SU-DHL-6 (cell line): ENCODE measurements around the gene OXER1.

ENCODE experiments used
- H2AFZ ChIP-seq: fragments of 200-600 bp; sonication (generic); 2 replicates; pipeline ENCODE4 v1.6.1; 2014; ENCODE audit warnings: low read depth, mild to moderate bottlenecking, moderate library complexity, mixed read lengths, antibody characterized with exemption, low read length; ENCODE audit not compliant: severe bottlenecking
- H3F3A ChIP-seq: fragments of 200-600 bp; shearing (Covaris generic); 2 replicates; pipeline ENCODE4 v1.6.0; 2016; ENCODE audit warnings: antibody characterized with exemption, mild to moderate bottlenecking; ENCODE audit not compliant: insufficient read depth
- H3K27ac ChIP-seq: fragments of 200-600 bp; sonication (generic); 2 replicates; pipeline ENCODE4 v1.5.1; 2016; ENCODE audit warnings: low read depth, mild to moderate bottlenecking, low read length, moderate library complexity, mixed read lengths
- H3K27me3 ChIP-seq: fragments of 200-600 bp; sonication (generic), shearing (Covaris generic); 2 replicates; pipeline ENCODE4 v1.6.0; 2014; ENCODE audit warnings: mild to moderate bottlenecking, low read length
- H3K36me3 ChIP-seq: fragments of 200-600 bp; sonication (generic); 2 replicates; pipeline ENCODE4 v1.6.1; 2014; ENCODE audit warnings: mild to moderate bottlenecking, low read length, mixed read lengths
- H3K4me2 ChIP-seq: fragments of 300-600, 200-600 bp; shearing (Covaris generic), sonication (generic); 2 replicates; pipeline ENCODE4 v1.6.0; 2014; ENCODE audit warnings: low read length, low read depth, mild to moderate bottlenecking; ENCODE audit not compliant: poor library complexity, severe bottlenecking
- H3K4me3 ChIP-seq: fragments of 200-600 bp; sonication (generic); 2 replicates; pipeline ENCODE4 v1.5.1; 2014; ENCODE audit warnings: antibody characterized with exemption, low read length, mild to moderate bottlenecking, mixed read lengths; ENCODE audit not compliant: insufficient read depth, poor library complexity, severe bottlenecking
- H3K79me2 ChIP-seq: fragments of 200-600 bp; sonication (generic); 2 replicates; pipeline ENCODE4 v1.6.1; 2014; ENCODE audit warnings: mild to moderate bottlenecking, low read length, moderate library complexity; ENCODE audit not compliant: insufficient read depth
- H3K9ac ChIP-seq: fragments of 200-600 bp; sonication (generic); 2 replicates; pipeline ENCODE4 v1.7.0; 2014; ENCODE audit warnings: mild to moderate bottlenecking, low read length
- H3K9me2 ChIP-seq: fragments of 200-600 bp; sonication (generic); replicated peaks from 2 replicates; pipeline ENCODE4 v1.6.1; 2014; ENCODE audit warnings: low read length; ENCODE audit not compliant: insufficient read depth
- H3K9me3 ChIP-seq: fragments of 200-600 bp; sonication (generic); 2 replicates; pipeline ENCODE4 v1.6.1; 2014; ENCODE audit warnings: low read length, mixed read lengths; ENCODE audit not compliant: insufficient read depth
- H4K20me1 ChIP-seq: fragments of 200-600 bp; sonication (generic); 2 replicates; pipeline ENCODE4 v1.6.1; 2014; ENCODE audit warnings: low read depth, mild to moderate bottlenecking, antibody characterized with exemption, low read length, moderate library complexity, mixed read lengths
- EZH2phosphoT487 ChIP-seq: fragments of 200-600 bp; sonication (generic), shearing (Covaris generic); conservative IDR thresholded peaks from 2 replicates; pipeline ENCODE4 v1.6.1; 2018; ENCODE audit warnings: mild to moderate bottlenecking, antibody characterized with exemption, low read length, moderate library complexity, mixed read lengths
- TF ChIP-seq, protein P1 (sequence below): fragments of 200-600 bp; sonication (generic); IDR thresholded peaks from one replicate; pipeline ENCODE4 v1.5.1; 2017; ENCODE audit warnings: antibody characterized with exemption, mild to moderate bottlenecking, low read length, moderate library complexity; ENCODE audit not compliant: insufficient read depth, poor library complexity, severe bottlenecking

The OXER1 gene

DNA sequence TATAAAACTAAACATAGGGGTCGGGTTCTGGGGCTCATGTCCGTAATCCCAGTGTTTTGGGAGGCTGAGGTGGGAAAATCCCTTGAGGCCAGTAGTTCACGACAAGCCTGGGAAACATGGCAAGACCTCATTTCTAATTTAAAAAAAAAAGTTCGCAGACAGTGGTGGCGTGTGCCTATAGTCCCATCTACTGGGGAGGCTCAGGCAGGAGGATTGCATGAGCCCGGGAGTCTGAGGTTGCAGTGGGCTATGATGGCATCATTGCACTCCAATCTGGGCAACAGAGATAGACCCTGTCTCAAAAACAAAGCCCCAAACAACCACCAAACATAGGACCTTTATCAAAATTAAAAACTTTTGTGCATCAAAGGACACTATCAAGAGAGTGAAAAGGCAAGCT is 38.2 kb upstream of the OXER1 start:
- no peaks in the 10 kb centered on the region for H3K27me3 ChIP-seq
- no peak overlapping the region for H3K4me2 ChIP-seq
- H3K4me3 ChIP-seq = no peak overlapping the region
- H3K9me3 ChIP-seq = no peaks in the 10 kb centered on the region
- no peak overlapping the region for H2AFZ ChIP-seq
- no peaks in the 10 kb centered on the region for H4K20me1 ChIP-seq
- no peaks in the 10 kb centered on the region for H3K79me2 ChIP-seq
- TF ChIP-seq, protein P1, sequence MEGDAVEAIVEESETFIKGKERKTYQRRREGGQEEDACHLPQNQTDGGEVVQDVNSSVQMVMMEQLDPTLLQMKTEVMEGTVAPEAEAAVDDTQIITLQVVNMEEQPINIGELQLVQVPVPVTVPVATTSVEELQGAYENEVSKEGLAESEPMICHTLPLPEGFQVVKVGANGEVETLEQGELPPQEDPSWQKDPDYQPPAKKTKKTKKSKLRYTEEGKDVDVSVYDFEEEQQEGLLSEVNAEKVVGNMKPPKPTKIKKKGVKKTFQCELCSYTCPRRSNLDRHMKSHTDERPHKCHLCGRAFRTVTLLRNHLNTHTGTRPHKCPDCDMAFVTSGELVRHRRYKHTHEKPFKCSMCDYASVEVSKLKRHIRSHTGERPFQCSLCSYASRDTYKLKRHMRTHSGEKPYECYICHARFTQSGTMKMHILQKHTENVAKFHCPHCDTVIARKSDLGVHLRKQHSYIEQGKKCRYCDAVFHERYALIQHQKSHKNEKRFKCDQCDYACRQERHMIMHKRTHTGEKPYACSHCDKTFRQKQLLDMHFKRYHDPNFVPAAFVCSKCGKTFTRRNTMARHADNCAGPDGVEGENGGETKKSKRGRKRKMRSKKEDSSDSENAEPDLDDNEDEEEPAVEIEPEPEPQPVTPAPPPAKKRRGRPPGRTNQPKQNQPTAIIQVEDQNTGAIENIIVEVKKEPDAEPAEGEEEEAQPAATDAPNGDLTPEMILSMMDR = no peak
- TF ChIP-seq EZH2phosphoT487 = no peak
- no peaks in the 10 kb centered on the region for H3K36me3 ChIP-seq
- no peak overlapping the region for H3K27ac ChIP-seq
- no peaks in the 10 kb centered on the region for H3F3A ChIP-seq
- no peaks in the 10 kb centered on the region for H3K9me2 ChIP-seq
- no peak overlapping the region for H3K9ac ChIP-seq

DNA sequence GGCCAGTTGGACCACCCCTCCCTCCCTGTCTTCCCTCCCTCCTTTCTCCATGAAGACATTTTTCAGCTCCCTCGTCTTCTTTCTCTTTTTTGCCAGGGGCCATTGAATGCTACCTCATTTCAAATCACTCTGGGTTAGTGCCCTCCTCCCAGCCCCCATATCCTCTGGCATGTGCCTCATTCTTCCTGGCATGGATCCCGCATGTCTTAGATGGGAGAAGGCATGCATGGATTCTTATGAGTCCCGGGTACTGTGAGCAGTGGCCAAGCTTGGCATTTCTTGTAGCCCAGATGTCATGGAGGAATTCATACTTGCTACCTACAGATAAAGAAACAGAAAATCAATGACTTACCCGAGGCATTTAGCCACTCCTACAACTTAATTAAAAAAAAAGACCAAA is 37.4 kb upstream of the OXER1 start:
- H3K27ac ChIP-seq = no peak overlapping the region
- H3K4me2 ChIP-seq = no peak overlapping the region
- H3K4me3 ChIP-seq = no peak overlapping the region
- H3K36me3 ChIP-seq = no peaks in the 10 kb centered on the region
- H3K9me2 ChIP-seq = no peaks in the 10 kb centered on the region
- no peaks in the 10 kb centered on the region for H3K27me3 ChIP-seq
- H3F3A ChIP-seq = no peaks in the 10 kb centered on the region
- H4K20me1 ChIP-seq = no peaks in the 10 kb centered on the region
- no peak overlapping the region for H2AFZ ChIP-seq
- H3K79me2 ChIP-seq = no peaks in the 10 kb centered on the region
- H3K9me3 ChIP-seq = no peaks in the 10 kb centered on the region
- no peak for TF ChIP-seq EZH2phosphoT487
- TF ChIP-seq, protein P1 = no peak
- no peak overlapping the region for H3K9ac ChIP-seq

DNA sequence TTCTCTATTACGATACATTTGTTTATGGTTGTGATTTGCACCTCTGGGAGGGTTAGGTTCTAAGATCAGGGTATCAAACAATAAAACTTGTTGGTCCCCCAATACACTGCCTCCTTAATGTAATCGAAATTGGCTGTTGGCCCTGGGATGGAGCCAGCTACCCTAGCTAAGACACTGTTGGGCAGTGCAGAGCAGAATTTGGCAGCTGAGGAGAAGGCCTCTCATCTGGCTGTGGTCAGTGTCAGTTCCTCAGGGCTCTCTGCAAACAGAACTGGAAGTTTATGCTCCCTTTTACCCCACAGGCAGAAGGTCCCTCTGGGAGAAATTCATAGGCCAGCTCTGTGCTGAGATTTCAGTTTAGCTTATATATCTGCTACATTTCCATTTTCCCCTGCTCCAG is 37.0 kb upstream of the OXER1 start:
- Histone ChIP-seq H3K9me2 (no peaks in the 10 kb centered on the region), H3K27me3 (no peaks in the 10 kb centered on the region), H2AFZ (no peak overlapping the region), H3K27ac (no peak overlapping the region), H4K20me1 (no peaks in the 10 kb centered on the region), H3K4me2 (no peak overlapping the region), H3K4me3 (no peak overlapping the region), H3K9ac (no peak overlapping the region), H3F3A (no peaks in the 10 kb centered on the region), H3K36me3 (no peaks in the 10 kb centered on the region), H3K9me3 (no peaks in the 10 kb centered on the region), H3K79me2 (no peaks in the 10 kb centered on the region)
- TF ChIP-seq, protein P1 = no peak
- no peak for TF ChIP-seq EZH2phosphoT487
